ENCODE results near the gene HGFAC.
"Not testable (repeated sequence)": the region's sequence is repeated elsewhere in the genome, so short reads cannot be mapped to it uniquely, and the experiment has no call there.

Gene HGFAC

DNA sequence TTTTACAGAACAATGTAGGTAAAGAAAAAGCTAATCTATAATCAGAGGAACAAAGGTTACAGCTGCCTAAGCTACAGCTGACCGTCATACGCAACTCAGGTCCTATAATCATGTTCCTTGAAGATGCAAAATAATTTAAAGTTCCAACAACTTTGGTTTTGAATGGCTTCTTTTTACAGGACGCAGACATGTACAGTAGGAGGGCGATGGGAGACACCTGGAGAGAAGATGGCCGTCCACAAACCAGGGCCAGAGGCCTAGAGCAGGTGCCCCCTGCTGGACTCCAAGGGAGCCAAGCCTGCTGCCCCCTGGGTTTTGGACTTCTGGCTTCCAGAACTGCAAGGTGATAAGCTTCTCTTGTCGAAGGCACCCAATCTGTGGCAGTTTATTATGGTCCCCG is 10.6 kb downstream of the HGFAC start:
- Histone ChIP-seq H3K4me2 (no peak overlapping the region), H4K20me1 (ENCODE audit: insufficient read depth) (no peaks in the 10 kb centered on the region), H3K79me2 (ENCODE audit: insufficient read depth, low read depth) (no peaks in the 10 kb centered on the region), H2AFZ (ENCODE audit: low read depth) (no peak overlapping the region), H3K27ac (no peak overlapping the region), H3K36me3 (ENCODE audit: insufficient read depth) (no peaks in the 10 kb centered on the region), H3K4me3 (IDR thresholded peaks at IDR 0.05; ENCODE audit: insufficient read depth, low read depth, low read length) (no peak overlapping the region), H3K4me1 (ENCODE audit: low read depth, poor library complexity, severe bottlenecking) (no peaks in the 10 kb centered on the region), H3K9ac (no peak overlapping the region), H3K27me3 (ENCODE audit: insufficient read depth, low read depth) (peaks cover 8% of the 10 kb centered on the region; the same call in 1 of the 2 replicates)
- TF ChIP-seq, protein P1, sequence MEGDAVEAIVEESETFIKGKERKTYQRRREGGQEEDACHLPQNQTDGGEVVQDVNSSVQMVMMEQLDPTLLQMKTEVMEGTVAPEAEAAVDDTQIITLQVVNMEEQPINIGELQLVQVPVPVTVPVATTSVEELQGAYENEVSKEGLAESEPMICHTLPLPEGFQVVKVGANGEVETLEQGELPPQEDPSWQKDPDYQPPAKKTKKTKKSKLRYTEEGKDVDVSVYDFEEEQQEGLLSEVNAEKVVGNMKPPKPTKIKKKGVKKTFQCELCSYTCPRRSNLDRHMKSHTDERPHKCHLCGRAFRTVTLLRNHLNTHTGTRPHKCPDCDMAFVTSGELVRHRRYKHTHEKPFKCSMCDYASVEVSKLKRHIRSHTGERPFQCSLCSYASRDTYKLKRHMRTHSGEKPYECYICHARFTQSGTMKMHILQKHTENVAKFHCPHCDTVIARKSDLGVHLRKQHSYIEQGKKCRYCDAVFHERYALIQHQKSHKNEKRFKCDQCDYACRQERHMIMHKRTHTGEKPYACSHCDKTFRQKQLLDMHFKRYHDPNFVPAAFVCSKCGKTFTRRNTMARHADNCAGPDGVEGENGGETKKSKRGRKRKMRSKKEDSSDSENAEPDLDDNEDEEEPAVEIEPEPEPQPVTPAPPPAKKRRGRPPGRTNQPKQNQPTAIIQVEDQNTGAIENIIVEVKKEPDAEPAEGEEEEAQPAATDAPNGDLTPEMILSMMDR (conservative IDR thresholded peaks at IDR 0.05; ENCODE audit: low read depth, low read length) = no peak

GRCh38 chr4:3455596-3455995 is 13.8 kb downstream of the HGFAC start:
- not testable (repeated sequence) for H3K4me3 ChIP-seq (IDR thresholded peaks at IDR 0.05; ENCODE audit: insufficient read depth, low read depth, low read length); H4K20me1 ChIP-seq (ENCODE audit: insufficient read depth); H3K79me2 ChIP-seq (ENCODE audit: insufficient read depth, low read depth); H3K4me2 ChIP-seq; H2AFZ ChIP-seq (ENCODE audit: low read depth); H3K36me3 ChIP-seq (ENCODE audit: insufficient read depth); H3K4me1 ChIP-seq (ENCODE audit: low read depth, poor library complexity, severe bottlenecking); H3K9ac ChIP-seq; H3K27me3 ChIP-seq (ENCODE audit: insufficient read depth, low read depth); H3K27ac ChIP-seq

GRCh38 chr4:3458371-3458770 is 16.6 kb downstream of the HGFAC start:
- Histone ChIP-seq H3K4me3 (IDR thresholded peaks at IDR 0.05; ENCODE audit: insufficient read depth, low read depth, low read length) (no peak overlapping the region), H3K79me2 (ENCODE audit: insufficient read depth, low read depth) (no peaks in the 10 kb centered on the region), H3K36me3 (ENCODE audit: insufficient read depth) (no peaks in the 10 kb centered on the region), H3K9ac (no peak overlapping the region), H4K20me1 (ENCODE audit: insufficient read depth) (no peaks in the 10 kb centered on the region), H2AFZ (ENCODE audit: low read depth) (no peak overlapping the region), H3K27me3 (ENCODE audit: insufficient read depth, low read depth) (peaks cover 8% of the 10 kb centered on the region; the same call in 1 of the 2 replicates), H3K4me1 (ENCODE audit: low read depth, poor library complexity, severe bottlenecking) (no peaks in the 10 kb centered on the region), H3K27ac (no peak overlapping the region), H3K4me2 (no peak overlapping the region)
- TF ChIP-seq, protein P1 (conservative IDR thresholded peaks at IDR 0.05; ENCODE audit: low read depth, low read length) = no peak

DNA sequence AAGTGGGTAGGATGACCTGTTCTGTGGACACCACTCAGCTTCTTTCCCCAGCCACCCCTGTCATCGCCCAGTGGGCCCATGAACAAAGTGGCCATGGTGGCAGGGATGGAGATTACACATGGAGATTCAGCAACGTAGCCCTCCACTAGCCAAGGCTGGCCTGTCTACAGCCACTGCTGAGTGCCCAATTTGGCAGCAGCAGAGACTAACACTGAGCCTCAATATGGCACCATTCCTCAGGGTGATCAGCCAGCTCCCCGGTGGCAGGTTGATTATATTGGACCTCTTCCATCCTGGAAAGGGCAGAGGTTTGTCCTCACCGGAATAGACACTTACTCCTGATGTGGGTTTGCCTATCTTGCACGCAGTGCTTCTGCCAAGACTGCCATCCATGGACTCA is 17.4 kb downstream of the HGFAC start:
- H3K36me3 ChIP-seq (ENCODE audit: insufficient read depth); H3K4me2 ChIP-seq; H3K4me1 ChIP-seq (ENCODE audit: low read depth, poor library complexity, severe bottlenecking); H3K27me3 ChIP-seq (ENCODE audit: insufficient read depth, low read depth); H3K9ac ChIP-seq; H3K79me2 ChIP-seq (ENCODE audit: insufficient read depth, low read depth); H2AFZ ChIP-seq (ENCODE audit: low read depth); H3K27ac ChIP-seq; H4K20me1 ChIP-seq (ENCODE audit: insufficient read depth); H3K4me3 ChIP-seq (IDR thresholded peaks at IDR 0.05; ENCODE audit: insufficient read depth, low read depth, low read length): not testable (repeated sequence)

- TF ChIP-seq, protein P1 (conservative IDR thresholded peaks at IDR 0.05; ENCODE audit: low read depth, low read length) = no peak
- Histone ChIP-seq H3K9ac (no peak overlapping the region), H3K27me3 (ENCODE audit: insufficient read depth, low read depth) (peaks cover 19% of the 10 kb centered on the region; the same call in 1 of the 2 replicates), H3K79me2 (ENCODE audit: insufficient read depth, low read depth) (no peaks in the 10 kb centered on the region), H3K36me3 (ENCODE audit: insufficient read depth) (no peaks in the 10 kb centered on the region), H3K4me2 (no peak overlapping the region), H3K4me1 (ENCODE audit: low read depth, poor library complexity, severe bottlenecking) (no peaks in the 10 kb centered on the region), H3K4me3 (IDR thresholded peaks at IDR 0.05; ENCODE audit: insufficient read depth, low read depth, low read length) (no peak overlapping the region), H3K27ac (no peak overlapping the region), H4K20me1 (ENCODE audit: insufficient read depth) (no peaks in the 10 kb centered on the region), H2AFZ (ENCODE audit: low read depth) (no peak overlapping the region)
Observed at GRCh38 chr4:3460926-3461325, 19.2 kb downstream of the HGFAC start.
